H1 (cell line): ENCODE data around the gene PRR12. TPM values are rescaled to one million over a fixed set of nuclear protein-coding genes. Genes with fewer than 3 reads are reported as not detected.

Source experiments
- BACH1 ChIP-seq: IDR thresholded peaks from 2 replicates; pipeline ENCODE4 v1.6.1; 2012; ENCODE audit warnings: low read length, improper control_type of control experiment
- BCL11A ChIP-seq, 2 experiments: IDR thresholded peaks; one replicate each; pipeline ENCODE4 v1.6.1; 2011; ENCODE audit warnings: low read depth in 2 of 2, low read length in 2 of 2, mild to moderate bottlenecking in 2 of 2
- CBX5 ChIP-seq: fragments of 300-800, 300-1000 bp; sonication (generic); IDR thresholded peaks from 2 replicates; pipeline ENCODE4 v1.7.1; 2016; ENCODE audit warnings: antibody characterized with exemption, low read length, low read depth
- EZH2 ChIP-seq: fragments of 200-600 bp; sonication (generic); IDR thresholded peaks from 2 replicates; pipeline ENCODE4 v1.7.1; 2012; ENCODE audit warnings: low read depth, mild to moderate bottlenecking, moderate library complexity, low read length, inconsistent platforms; ENCODE audit not compliant: severe bottlenecking
- GTF2F1 ChIP-seq: IDR thresholded peaks from 2 replicates; pipeline ENCODE4 v1.6.1; 2012; ENCODE audit warnings: low read depth, low read length, improper control_type of control experiment, borderline replicate concordance
- HDAC2 ChIP-seq, 2 experiments: fragments of 300-600 bp in 1 of 2; sonication (generic) in 1 of 2; IDR thresholded peaks; 2 replicates each; pipeline ENCODE4 v1.6.1; 2011 to 2012; ENCODE audit warnings: low read depth in 2 of 2, low read length in 2 of 2, mild to moderate bottlenecking in 2 of 2, moderate library complexity in 2 of 2, borderline replicate concordance in 1 of 2, inconsistent platforms in 1 of 2
- MAFK ChIP-seq: IDR thresholded peaks from 2 replicates; pipeline ENCODE4 v1.6.1; 2012; ENCODE audit warnings: low read depth, mild to moderate bottlenecking, improper control_type of control experiment, low read length
- MAX ChIP-seq: IDR thresholded peaks from 2 replicates; pipeline ENCODE4 v1.6.1; 2012; ENCODE audit warnings: inconsistent platforms
- PHF8 ChIP-seq: fragments of 200-600 bp; sonication (generic); conservative IDR thresholded peaks from 2 replicates; pipeline ENCODE4 v1.7.1; 2012; ENCODE audit warnings: low read depth, mild to moderate bottlenecking, inconsistent platforms, low read length, moderate library complexity
- POLR2A ChIP-seq, 2 experiments: IDR thresholded peaks; 1 replicate in 1 of 2; 2 replicates in 1 of 2; pipeline ENCODE4 v1.6.1; 2011; ENCODE audit warnings: low read depth in 2 of 2, low read length in 2 of 2, mild to moderate bottlenecking in 2 of 2; ENCODE audit errors: control extremely low read depth in 1 of 2
- RBBP5 ChIP-seq: IDR thresholded peaks from 2 replicates; pipeline ENCODE4 v1.7.1; 2012; ENCODE audit warnings: low read depth, mild to moderate bottlenecking, inconsistent platforms, low read length, moderate library complexity, borderline replicate concordance
- RFX5 ChIP-seq: IDR thresholded peaks from 2 replicates; pipeline ENCODE4 v1.6.1; 2011; ENCODE audit warnings: low read depth, low read length, improper control_type of control experiment, borderline replicate concordance
- RXRA ChIP-seq: IDR thresholded peaks from 2 replicates; pipeline ENCODE4 v1.6.1; 2011; ENCODE audit warnings: low read depth, mild to moderate bottlenecking, low read length, moderate library complexity; ENCODE audit not compliant: insufficient read depth
- SUZ12 ChIP-seq: fragments of 200-600 bp; sonication (generic); IDR thresholded peaks from 2 replicates; pipeline ENCODE4 v1.6.1; 2012; ENCODE audit warnings: mild to moderate bottlenecking, inconsistent platforms, low read length, moderate library complexity, mixed read lengths
- TBP ChIP-seq: IDR thresholded peaks from 2 replicates; pipeline ENCODE4 v1.6.1; 2011; ENCODE audit warnings: low read depth, low read length, improper control_type of control experiment
- polyA plus RNA-seq, 7 experiments: library from polyadenylated mRNA; depleted of rRNA in 3 of 7; stranded (reverse) in 5 of 7; unstranded in 2 of 7; fragments of >200 nt in 5 of 7; fragments of 200-250 nt in 2 of 7; gene quantifications; 1 replicate in 5 of 7; 2 replicates in 1 of 7; 4 replicates in 1 of 7; pipeline versions ENCODE4 v1.2.1 to v1.2.3, GENCODE V29; 2011 to 2013; ENCODE audit warnings: missing spikeins in 2 of 7, mixed read lengths in 2 of 7
- total RNA-seq: library from RNA; stranded (reverse); fragmentation: NEBNext Ultra II Directional; extraction: Animal tissue kit (Norgen Biotek cat#: 25700); gene quantifications from 2 replicates; pipeline ENCODE4 v1.2.1, GENCODE V29; 2021
- TF ChIP-seq, protein P1 (sequence below): IDR thresholded peaks from 2 replicates; pipeline ENCODE4 v1.6.1; 2012; ENCODE audit warnings: low read length, inconsistent platforms

The PRR12 gene
- total and polyA plus RNA-seq, 2 of the 8 experiments (the other 6 are each of a cell fraction or from before 2014, with no cell fraction given), result 2.5 to 59.4 TPM

DNA sequence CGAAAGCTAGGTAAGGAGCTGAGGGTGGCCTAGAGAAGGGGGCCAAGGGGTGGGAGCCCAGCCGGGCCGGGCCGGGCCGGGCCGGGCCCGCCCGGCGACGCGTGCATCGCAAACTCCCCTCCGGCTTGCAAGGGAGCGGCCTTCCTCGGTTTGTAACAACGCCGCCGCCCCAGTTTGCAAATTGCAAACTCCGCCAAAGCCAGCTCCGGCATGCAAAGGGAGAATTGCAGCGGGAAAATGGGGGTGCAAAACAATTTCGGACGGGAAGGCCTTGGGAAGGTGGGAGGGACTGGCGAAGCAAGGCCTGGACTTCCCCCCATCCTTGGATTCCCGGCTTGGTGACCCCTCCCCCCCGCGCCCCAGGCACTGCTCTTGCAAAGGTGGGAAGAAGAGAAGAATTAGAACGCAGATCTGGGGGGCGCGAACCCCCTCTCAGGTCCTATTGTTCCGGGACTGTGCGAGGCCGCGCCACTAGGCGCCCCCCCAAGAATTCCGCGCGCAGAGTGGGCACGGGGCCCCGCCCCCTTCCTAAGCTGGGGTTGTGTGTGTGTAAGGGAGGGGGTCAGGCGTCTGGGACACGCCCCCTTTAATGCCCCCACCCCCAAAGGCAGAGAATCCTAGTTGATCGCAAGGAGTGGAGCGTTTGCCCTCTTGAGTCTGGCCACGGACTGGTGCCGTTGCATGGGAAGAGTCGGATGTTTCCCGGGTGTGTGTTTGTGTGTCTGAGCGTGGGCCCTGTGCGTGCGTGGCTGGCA is 926 bp downstream of the PRR12 start (continued):
- TF ChIP-seq SUZ12 (peak; percentile 13; the same call in 1 of the 2 replicates), CBX5 (no peak), RBBP5 (0 out of 2 replicates have a peak, but pooled peaks have one; percentile 18), RXRA (no peak), MAFK (no peak), BACH1 (peak; percentile 22; the same call in 1 of the 2 replicates), POLR2A (IDR thresholded peaks at IDR 0.05; ENCODE audit: control extremely low read depth in 1 of 2, low read depth in 2 of 2, low read length in 2 of 2) (peak in 1 of 2 experiments; percentile 70; a peak in 2 of 3 replicates), BCL11A (IDR thresholded peaks at IDR 0.05; ENCODE audit: low read depth in 2 of 2, low read length in 2 of 2) (no peak), TBP (peak; percentile 11; the same call in 1 of the 2 replicates), HDAC2 (IDR thresholded peaks at IDR 0.05; ENCODE audit: borderline replicate concordance in 1 of 2, low read depth in 2 of 2, low read length in 2 of 2) (peak in 1 of 2 experiments; percentile 71; a peak in 1 of 4 replicates), GTF2F1 (no peak), MAX (peak; percentile 7; the same call in 1 of the 2 replicates), PHF8 (no peak; the same call in none of the 2 replicates), RFX5 (no peak), EZH2 (no peak)
- TF ChIP-seq, protein P1, sequence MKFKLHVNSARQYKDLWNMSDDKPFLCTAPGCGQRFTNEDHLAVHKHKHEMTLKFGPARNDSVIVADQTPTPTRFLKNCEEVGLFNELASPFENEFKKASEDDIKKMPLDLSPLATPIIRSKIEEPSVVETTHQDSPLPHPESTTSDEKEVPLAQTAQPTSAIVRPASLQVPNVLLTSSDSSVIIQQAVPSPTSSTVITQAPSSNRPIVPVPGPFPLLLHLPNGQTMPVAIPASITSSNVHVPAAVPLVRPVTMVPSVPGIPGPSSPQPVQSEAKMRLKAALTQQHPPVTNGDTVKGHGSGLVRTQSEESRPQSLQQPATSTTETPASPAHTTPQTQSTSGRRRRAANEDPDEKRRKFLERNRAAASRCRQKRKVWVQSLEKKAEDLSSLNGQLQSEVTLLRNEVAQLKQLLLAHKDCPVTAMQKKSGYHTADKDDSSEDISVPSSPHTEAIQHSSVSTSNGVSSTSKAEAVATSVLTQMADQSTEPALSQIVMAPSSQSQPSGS, result 0 out of 2 replicates have a peak, but pooled peaks have one; percentile 12
